ENCODE data around the gene UBN1.

Gene UBN1

GRCh38 chr16:4846901-4847773 lies at the start of gene UBN1, which contains the start of gene GLYR1:
Gene UBN1, plus strand, starts transcription at chr16:4847481. Its CDS starts 5,437 bp downstream, at chr16:4852918.
Gene GLYR1, minus strand, starts transcription at chr16:4847288. Its CDS starts 23 bp downstream, at chr16:4847265.
- DNase-seq = peak; percentile 78

- DNase-seq = no peak
Observed at GRCh38 chr16:4797805-4798252, 49.5 kb upstream of the UBN1 start.

GRCh38 chr16:4798456-4798855 lies 48.8 kb upstream of the UBN1 start:
- DNase-seq = no peak

GRCh38 chr16:4799171-4799855 lies 48.0 kb upstream of the UBN1 start:
- DNase-seq = no peak

GRCh38 chr16:4800290-4801041 lies 46.8 kb upstream of the UBN1 start:
- DNase-seq = no peak

- no peak for DNase-seq
Observed at GRCh38 chr16:4801051-4801961, 46.0 kb upstream of the UBN1 start.

- peak; percentile 53 for DNase-seq
Observed at GRCh38 chr16:4801962-4802658, 45.2 kb upstream of the UBN1 start, which contains the start of gene ROGDI. Gene ROGDI, minus strand, starts transcription at chr16:4802633. Its CDS starts 62 bp downstream, at chr16:4802571.

GRCh38 chr16:4802659-4803287 lies 44.5 kb upstream of the UBN1 start:
- peak; percentile 61 for DNase-seq

- DNase-seq = no peak
Observed at GRCh38 chr16:4803401-4803844, 43.9 kb upstream of the UBN1 start.

GRCh38 chr16:4803898-4804762 lies 43.2 kb upstream of the UBN1 start:
- no peak for DNase-seq

GRCh38 chr16:4805231-4805630 lies 42.0 kb upstream of the UBN1 start:
- DNase-seq = no peak

- no peak for DNase-seq
Observed at GRCh38 chr16:4806280-4806679, 41.0 kb upstream of the UBN1 start.

- DNase-seq = no peak
Observed at GRCh38 chr16:4811242-4811641, 36.0 kb upstream of the UBN1 start.

- DNase-seq = no peak
Observed at GRCh38 chr16:4811773-4812172, 35.5 kb upstream of the UBN1 start.

GRCh38 chr16:4813251-4814003 lies 33.9 kb upstream of the UBN1 start:
- DNase-seq = no peak

- DNase-seq = no peak
Observed at GRCh38 chr16:4814046-4814445, 33.2 kb upstream of the UBN1 start.

GRCh38 chr16:4814542-4815173 lies 32.6 kb upstream of the UBN1 start:
- no peak for DNase-seq

GRCh38 chr16:4820652-4821051 lies 26.6 kb upstream of the UBN1 start:
- DNase-seq = no peak
